GM18526 (cell line): ENCODE measurements around the gene OR52J3.

ENCODE experiments used
- POLR2A ChIP-seq: IDR thresholded peaks from 3 replicates; pipeline ENCODE4 v1.6.1; 2011; ENCODE audit not compliant: insufficient read length; ENCODE audit errors: extremely low read depth

OR52J3 gene

DNA sequence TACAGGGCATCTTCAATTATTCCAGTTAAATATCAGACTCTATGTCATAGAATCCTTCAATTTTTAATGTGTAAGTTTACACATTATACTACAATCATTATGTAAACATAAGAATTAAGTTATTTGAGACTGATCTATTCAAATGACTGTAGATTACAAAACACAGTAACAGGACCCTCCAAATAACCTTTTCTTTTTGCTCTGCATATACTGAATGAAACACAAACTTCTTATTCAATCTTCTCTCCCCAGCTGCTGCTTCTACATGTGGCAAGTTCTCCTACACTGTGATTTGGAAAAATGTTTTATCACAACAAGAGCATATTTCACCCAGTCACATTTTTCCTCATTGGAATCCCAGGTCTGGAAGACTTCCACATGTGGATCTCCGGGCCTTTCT lies at the start of gene OR52J3:
TSS of gene OR52J3 (plus strand) at position 301 of the 400 bp plus-strand sequence. CDS start at position 301, 0 bp downstream.
- no peak for TF ChIP-seq POLR2A

DNA sequence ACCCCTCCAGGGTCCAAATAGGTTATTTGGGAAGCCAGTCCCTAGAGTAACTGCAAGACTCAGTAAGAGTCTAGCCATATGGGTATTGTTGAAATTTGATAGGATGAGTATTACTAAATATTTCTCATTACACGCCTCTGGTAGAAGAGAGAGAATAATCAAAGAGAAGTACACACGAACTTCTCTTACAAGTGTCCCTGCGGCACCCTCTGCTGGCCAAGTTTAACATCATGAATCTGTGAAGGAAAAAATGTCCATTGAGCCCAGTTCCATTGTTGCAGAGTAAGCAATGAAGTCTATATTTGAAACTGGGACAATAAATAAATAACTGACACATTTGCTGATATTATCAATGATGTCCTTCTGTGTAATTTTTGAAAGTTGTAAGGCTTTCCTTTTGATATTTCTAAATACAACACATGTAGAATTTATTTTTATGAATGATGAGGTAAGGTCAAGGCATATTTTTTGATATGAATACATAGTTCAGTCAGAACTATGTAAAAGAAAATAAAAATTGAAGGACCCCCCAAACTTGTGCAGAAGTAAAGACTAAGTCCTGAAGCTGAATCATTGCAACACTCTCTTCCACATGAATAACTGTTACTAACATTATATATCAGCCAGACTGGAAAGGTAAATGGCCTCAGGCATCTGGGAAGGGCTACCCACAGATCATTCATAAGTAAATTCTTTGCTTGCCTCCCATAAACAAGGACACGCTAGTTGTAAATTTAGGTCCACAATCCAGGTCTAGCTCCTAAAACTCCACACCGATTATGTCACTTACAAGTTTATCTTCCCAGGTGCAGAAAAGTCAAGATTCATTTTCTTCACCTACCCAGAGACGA lies 41.7 kb upstream of the OR52J3 start:
- no peak for TF ChIP-seq POLR2A

DNA sequence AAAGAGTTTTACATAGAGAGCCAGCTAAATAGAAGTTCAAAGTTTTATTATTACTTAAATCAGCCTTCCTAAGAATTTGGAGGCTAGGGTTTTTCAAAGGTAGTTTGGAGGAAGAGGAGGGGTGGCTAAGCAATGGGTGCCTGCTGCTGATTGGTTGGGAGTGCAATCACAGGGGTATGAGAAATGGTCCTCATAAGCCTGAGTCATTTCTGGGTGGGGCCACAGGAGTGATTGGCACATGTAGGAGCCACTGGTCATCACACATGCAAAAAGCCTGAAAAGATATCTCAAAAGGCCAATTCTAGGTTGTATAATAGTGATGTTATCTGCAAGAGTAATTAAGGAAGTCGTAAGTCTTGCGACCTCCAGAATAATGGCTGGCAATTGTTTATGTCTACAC lies 38.8 kb upstream of the OR52J3 start:
- no peak for TF ChIP-seq POLR2A

DNA sequence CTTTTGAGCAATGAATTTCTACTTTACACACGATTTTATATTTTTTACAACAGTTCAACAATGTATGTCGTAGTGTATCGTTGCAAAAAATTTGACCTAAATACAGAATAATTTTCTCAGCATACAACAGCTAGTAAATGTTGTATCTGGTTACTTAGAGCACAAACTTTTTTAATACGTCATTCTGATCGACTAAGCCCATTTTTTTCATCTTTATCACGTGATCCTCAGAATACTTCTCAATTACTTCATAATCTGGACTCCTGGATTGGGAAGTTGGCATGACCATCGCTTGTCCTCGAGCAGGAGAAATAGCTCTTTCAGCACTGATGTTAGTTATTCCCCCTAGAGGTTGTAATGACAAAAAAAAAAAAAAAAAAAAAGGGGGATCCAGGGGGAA lies 35.1 kb upstream of the OR52J3 start:
- no peak for TF ChIP-seq POLR2A

DNA sequence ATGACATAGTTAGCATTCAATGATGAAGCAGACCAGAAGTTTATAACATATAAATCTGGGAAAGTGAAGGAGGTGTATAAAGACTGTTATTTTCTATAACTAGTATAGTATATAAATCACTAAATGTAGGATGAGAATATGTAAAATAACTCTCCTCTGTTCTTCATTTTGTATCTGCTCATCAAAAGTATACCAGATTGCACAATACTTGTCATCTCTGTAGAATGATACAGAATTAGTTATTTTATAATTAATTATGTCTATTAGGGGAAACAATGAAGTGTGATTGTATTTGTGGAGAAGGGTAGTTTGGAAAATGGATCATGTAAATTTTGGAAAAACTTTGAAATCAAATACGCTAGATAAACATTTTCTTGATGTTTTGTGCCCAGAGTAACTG lies 33.3 kb upstream of the OR52J3 start:
- no peak for TF ChIP-seq POLR2A

DNA sequence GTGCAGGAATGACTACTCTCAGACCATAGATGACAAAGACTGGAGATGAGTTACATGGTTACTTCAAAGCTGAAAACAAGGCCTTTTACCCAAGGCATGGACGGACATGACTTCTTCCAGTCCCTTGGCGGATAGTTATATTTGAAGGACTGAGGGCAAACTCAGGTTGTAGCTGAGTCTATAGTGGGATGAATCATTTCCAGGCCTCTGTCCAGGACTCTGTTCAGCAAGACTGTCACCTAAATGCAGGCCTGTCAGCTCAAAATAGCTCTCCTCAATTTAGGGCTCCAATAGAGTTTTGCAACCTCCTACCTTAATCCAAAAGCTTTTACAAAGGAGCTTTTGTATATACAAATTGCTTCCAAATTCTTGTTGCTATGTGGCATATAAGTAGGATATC lies 24.3 kb upstream of the OR52J3 start:
- no peak for TF ChIP-seq POLR2A

DNA sequence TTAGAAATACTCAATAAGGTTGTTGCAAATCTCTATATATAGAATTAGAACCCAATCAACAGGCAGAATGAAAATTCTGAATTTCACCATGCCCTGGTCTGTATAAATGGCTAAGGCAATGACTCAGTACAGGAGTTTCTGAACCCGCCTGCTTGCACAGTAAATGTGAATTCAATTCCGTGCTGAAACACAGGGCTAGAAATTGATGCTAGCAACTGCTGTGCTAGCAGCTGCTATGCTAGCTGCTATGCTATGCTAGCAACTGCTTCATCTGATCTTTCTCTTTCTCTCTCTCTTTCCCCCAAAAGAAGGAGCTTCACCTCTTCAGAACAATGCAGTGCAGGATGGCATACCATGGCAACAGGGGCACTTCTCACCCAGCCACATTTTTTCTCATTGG lies 9.7 kb upstream of the OR52J3 start:
- TF ChIP-seq POLR2A = no peak

DNA sequence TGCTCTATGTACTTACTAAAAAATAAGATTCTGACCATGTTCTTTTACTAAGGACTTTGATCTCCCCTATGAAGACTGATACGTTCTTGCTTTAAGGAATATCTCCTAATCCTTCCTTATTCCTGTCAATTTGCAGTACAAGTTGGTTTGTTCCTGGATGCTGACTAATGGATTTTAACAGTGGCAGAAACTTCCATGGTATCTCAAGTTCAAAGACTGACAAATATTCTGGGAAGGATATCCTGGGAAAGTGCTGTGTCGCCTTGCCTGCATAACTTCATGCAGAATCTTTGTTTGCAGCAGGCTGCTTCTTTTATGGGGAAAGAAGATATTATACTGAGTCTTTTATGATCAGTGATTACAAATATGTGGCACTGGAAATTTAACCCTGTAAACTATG lies 8.4 kb upstream of the OR52J3 start:
- TF ChIP-seq POLR2A = no peak

DNA sequence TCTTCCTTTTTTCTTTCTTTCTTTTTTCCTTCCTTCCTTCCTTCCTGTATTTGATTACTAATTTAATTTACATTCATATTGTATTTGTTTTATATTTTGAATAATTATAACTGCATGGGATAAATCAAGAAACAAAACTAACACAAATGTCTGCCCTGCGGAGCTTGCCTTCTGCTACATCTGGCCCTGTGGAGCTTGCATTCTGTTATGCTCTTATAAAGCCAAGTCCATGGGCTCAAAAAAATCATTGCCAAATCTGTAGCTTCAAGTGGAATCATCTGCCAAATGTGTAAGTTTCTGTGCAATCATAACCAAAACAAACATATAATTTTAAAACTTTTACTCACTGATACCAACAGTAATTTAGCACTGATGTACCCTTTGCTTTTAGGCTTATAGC lies 8.0 kb upstream of the OR52J3 start:
- no peak for TF ChIP-seq POLR2A

DNA sequence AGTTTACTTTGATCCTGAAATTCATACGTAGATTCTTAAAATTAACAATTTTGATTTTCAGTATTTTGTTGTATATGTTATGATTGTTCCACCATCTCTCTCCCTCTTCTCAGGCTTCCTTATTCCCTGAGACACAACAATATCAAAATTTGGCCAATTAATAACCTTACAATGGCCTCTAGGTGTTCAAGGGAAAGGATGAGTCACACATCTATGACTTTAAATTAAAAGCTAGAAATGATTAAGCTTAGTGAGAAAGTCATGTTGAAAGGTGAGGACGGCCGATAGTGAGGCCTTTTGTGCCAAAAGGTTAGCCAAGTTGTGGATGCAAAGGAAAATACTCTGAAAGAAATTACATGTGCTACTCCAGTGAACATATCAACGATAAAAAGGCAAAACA lies 5.5 kb upstream of the OR52J3 start:
- no peak for TF ChIP-seq POLR2A

DNA sequence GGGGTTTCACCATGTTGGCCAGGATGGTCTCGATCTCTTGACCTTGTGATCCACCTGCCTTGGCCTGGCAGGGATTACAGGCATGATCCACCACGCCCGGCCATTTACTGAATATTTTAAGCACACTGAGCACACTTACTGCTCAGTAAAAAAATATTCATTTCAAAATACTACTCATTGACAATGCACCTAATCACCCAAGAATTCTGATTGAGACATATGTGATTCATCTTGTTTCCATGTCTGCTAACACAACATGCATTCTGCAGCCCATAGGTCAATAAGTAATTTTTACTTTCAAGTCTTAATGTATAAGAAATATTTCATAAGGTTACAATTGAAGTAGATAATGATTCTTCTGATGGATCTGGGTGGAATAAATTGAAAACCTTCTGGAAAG lies 4.2 kb upstream of the OR52J3 start:
- TF ChIP-seq POLR2A = no peak

DNA sequence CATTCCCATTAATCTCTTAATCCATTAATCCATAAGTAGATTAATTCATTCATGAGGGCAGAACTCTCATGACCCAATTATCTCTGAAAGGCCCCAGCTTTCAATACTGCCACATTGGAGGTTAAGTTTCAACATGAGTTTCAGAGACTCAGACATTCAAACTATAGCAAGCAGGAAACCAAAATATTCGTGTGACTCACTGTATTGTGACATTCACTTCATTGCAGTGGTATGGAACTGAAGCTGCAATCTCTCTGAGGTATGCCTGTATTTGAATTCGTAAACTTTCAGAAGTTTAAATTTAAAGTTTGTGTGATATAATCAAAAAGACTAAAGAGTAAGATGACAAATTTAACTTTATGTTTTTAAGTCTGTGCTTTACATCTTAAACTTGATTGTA lies 2.9 kb upstream of the OR52J3 start:
- TF ChIP-seq POLR2A = no peak

DNA sequence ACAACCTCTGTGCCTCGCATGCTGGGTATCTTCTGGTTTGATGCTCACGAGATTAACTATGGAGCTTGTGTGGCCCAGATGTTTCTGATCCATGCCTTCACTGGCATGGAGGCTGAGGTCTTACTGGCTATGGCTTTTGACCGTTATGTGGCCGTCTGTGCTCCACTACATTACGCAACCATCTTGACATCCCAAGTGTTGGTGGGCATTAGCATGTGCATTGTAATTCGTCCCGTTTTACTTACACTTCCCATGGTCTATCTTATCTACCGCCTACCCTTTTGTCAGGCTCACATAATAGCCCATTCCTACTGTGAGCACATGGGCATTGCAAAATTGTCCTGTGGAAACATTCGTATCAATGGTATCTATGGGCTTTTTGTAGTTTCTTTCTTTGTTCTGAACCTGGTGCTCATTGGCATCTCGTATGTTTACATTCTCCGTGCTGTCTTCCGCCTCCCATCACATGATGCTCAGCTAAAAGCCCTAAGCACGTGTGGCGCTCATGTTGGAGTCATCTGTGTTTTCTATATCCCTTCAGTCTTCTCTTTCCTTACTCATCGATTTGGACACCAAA lies 516 bp downstream of the OR52J3 start:
- no peak for TF ChIP-seq POLR2A

DNA sequence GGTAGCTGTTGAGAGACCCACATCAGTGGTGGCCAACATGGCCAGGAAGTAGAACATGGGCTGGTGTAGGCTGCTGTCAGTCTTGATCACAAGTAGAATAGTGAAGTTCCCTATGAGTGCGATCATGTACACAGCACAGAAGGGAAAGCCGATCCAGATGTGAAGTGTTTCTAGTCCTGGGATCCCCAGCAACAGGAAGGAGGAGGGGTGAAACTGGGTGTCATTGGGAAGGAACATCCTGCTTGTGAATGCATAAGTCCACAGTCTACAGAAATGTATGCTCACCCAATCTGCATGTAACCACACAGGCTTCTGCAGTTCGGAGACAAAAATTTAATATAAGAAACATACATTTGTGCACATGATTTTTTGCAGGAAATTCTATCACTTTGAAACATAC lies 13.1 kb downstream of the OR52J3 start, which contains the start of gene OR52E2:
TSS of gene OR52E2 (minus strand) at position 237 of the 400 bp plus-strand sequence. CDS start at position 237, 0 bp downstream.
- no peak for TF ChIP-seq POLR2A

DNA sequence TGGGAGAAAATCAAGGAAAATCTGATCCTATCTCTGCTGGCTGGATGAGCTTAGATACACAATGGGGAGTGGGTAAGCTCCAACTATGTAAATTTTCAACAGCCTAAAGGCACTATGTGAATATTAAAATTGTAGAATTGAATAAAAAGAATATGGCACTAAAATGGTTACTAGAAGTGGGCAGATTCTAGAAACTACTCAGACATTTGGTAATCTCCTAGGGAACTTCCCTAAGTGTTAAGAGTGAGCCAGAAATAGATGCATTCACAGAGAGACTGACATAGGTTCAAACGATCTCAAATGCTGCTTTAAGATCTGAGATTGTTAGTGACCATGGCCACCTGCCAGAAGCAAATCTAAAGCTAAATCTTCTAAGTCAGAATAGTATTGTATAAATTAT lies 18.7 kb downstream of the OR52J3 start:
- no peak for TF ChIP-seq POLR2A

DNA sequence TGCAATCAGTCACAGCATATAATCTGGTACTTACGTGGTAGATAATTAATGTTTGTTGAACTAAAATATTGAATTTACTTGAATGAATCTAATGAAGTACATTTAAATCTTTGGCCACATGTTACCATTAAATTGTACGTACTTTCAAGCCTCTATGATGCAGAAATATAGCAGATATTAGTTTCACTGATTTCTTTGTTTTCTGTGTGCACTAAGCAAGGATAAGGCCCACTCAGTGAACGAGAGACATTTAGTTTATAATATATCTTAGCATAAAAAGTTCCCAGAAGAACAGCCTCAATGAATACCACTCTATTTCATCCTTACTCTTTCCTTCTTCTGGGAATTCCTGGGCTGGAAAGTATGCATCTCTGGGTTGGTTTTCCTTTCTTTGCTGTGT lies 22.9 kb downstream of the OR52J3 start, which contains the start of gene OR52E1:
TSS of gene OR52E1 (plus strand) at position 301 of the 400 bp plus-strand sequence.
- TF ChIP-seq POLR2A = no peak
